Keratinocyte (primary cell): ENCODE measurements around the gene CYP2U1.

Source experiments
- CTCF ChIP-seq, 3 experiments: IDR thresholded peaks in 1 of 3; conservative IDR thresholded peaks in 1 of 3; optimal IDR thresholded peaks in 1 of 3; 2 replicates in 2 of 3; 3 replicates in 1 of 3; pipeline versions ENCODE3 to v1.5.1; 2011; ENCODE audit warnings: low read length in 3 of 3, mild to moderate bottlenecking in 3 of 3, moderate library complexity in 2 of 3, control low read depth in 1 of 3, inconsistent platforms in 1 of 3; ENCODE audit not compliant: insufficient read depth in 2 of 3; ENCODE audit errors: extremely low read depth in 1 of 3
- EZH2 ChIP-seq: IDR thresholded peaks from one replicate; pipeline ENCODE4 v1.6.1; 2012; ENCODE audit warnings: inconsistent platforms, mild to moderate bottlenecking, low read length, moderate library complexity

DNA sequence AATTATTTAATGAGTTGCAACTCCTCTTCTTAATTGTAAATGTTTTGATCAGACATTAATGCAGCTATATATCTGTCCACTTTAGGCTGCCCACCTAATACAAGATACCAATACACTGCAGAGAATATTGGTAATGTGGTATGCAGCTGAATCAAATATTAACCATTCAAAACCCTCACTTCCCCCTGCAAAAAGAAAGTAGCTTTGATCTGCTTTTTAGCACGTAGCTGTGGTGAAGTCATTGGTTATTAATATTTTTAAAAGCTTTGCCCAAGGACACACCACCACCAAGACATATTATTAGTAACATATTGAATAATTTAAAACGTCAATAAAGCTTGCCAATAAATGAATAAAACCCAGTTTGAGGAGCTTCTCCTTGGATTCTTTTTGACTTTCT lies 28.6 kb upstream of the CYP2U1 start:
- TF ChIP-seq CTCF (optimal IDR thresholded peaks at IDR 0.05 in 1 of 3, IDR thresholded peaks at IDR 0.05 in 1 of 3, conservative IDR thresholded peaks at IDR 0.05 in 1 of 3; ENCODE audit: extremely low read depth in 1 of 3, insufficient read depth in 2 of 3, low read length in 3 of 3) (no peak), EZH2 (no peak)
